A549 (cell line): Measurements from ENCODE around the gene FRMD4A. TPM values are rescaled to one million over a fixed set of nuclear protein-coding genes. Genes with fewer than 3 reads are reported as not detected.
A peak's percentile ranks its signal among the peaks of the same experiment; 100 is the strongest.

ENCODE experiments used
- ATAC-seq, 2 experiments: fragments of 200-7000 bp in 1 of 2; fragments of >200 bp in 1 of 2; cut with Nextera tagmentation in 1 of 2; cut with Tn5 transposase in 1 of 2; 3 replicates each; pipeline versions ENCODE4 v1.8.0 to v1.9.1; 2018 to 2020; ENCODE audit warnings: mild to moderate bottlenecking in 1 of 2, moderate library complexity in 1 of 2
- CTCF ChIA-PET: fragments of 300-600 bp; sonication (Branson Sonifier 250); formaldehyde crosslinking; extraction: SDS; loops from one replicate; lab custom pipeline; 2021; ENCODE audit warnings: antibody characterized with exemption, inconsistent platforms; lab: Yijun Ruan, JAX
- POLR2A ChIA-PET: fragments of 350-600 bp; formaldehyde crosslinking; extraction: SDS; loops from one replicate; lab custom pipeline; 2021; ENCODE audit warnings: antibody characterized with exemption, inconsistent platforms; lab: Yijun Ruan, JAX
- DNase-seq, 2 experiments: peaks; one replicate each; pipeline versions ENCODE4 v3.0.0 to v3.0.0-alpha.2; 2011 to 2016; ENCODE audit warnings: low read depth in 1 of 2, low spot score in 1 of 2
- FAIRE-seq: peaks from 2 replicates; lab custom pipeline; 2011; peaks lifted over from hg19 to GRCh38; lab: Jason Lieb, UNC
- H3K27ac ChIP-seq, 2 experiments: fragments of >200 bp; sonication (Bioruptor Twin); formaldehyde crosslinking; 3 replicates each; pipeline ENCODE4 v1.5.1; 2016 to 2017
- H3K4me1 ChIP-seq: fragments of >200 bp; sonication (Bioruptor Twin); formaldehyde crosslinking; 3 replicates; pipeline ENCODE4 v1.6.1; 2016
- H3K4me2 ChIP-seq: fragments of >200 bp; sonication (Bioruptor Twin); formaldehyde crosslinking; 3 replicates; pipeline ENCODE4 v1.6.1; 2016
- H3K4me3 ChIP-seq: fragments of >200 bp; sonication (Bioruptor Twin); formaldehyde crosslinking; 3 replicates; pipeline ENCODE4 v1.5.1; 2016
- H3K9me3 ChIP-seq: fragments of >200 bp; sonication (Bioruptor Twin); formaldehyde crosslinking; 3 replicates; pipeline ENCODE4 v1.6.1; 2016
- BCL3 ChIP-seq: fragments of >200 bp; sonication (Bioruptor Twin); formaldehyde crosslinking; IDR thresholded peaks from 3 replicates; pipeline ENCODE4 v1.6.1; 2016
- EHF ChIP-seq: fragments of 250-450 bp; sonication (Bioruptor Pico); IDR thresholded peaks from 2 replicates; pipeline ENCODE4 v1.5.0; 2020; ENCODE audit warnings: mild to moderate bottlenecking
- EHMT2 ChIP-seq: fragments of 200-600 bp; sonication (generic); IDR thresholded peaks from 2 replicates; pipeline ENCODE4 v1.6.1; 2016; ENCODE audit warnings: antibody characterized with exemption, low read depth, mild to moderate bottlenecking, moderate library complexity
- ESRRA ChIP-seq: fragments of 150-350 bp; IDR thresholded peaks from 2 replicates; pipeline ENCODE4 v1.6.1; 2014; ENCODE audit warnings: mild to moderate bottlenecking, low read length, borderline replicate concordance
- FOXS1 ChIP-seq: fragments of 250-450 bp; sonication (Bioruptor Pico); IDR thresholded peaks from 2 replicates; pipeline ENCODE4 v1.5.0; 2020; ENCODE audit warnings: mild to moderate bottlenecking, moderate library complexity
- GATA3 ChIP-seq: IDR thresholded peaks from 2 replicates; pipeline ENCODE4 v1.6.1; 2012; ENCODE audit warnings: borderline replicate concordance
- HEYL ChIP-seq: fragments of 250-450 bp; sonication (Bioruptor Pico); IDR thresholded peaks from 2 replicates; pipeline ENCODE4 v1.8.0; 2021; ENCODE audit warnings: mild to moderate bottlenecking, moderate library complexity
- HOXA7 ChIP-seq: fragments of 250-450 bp; sonication (Bioruptor Pico); IDR thresholded peaks from 2 replicates; pipeline ENCODE4 v1.5.0; 2020; ENCODE audit warnings: mild to moderate bottlenecking, moderate library complexity
- MAFK ChIP-seq: fragments of 450-650 bp; IDR thresholded peaks from 2 replicates; pipeline ENCODE4 v1.6.1; 2014; ENCODE audit not compliant: partially characterized antibody
- MAX ChIP-seq: IDR thresholded peaks from 2 replicates; pipeline ENCODE4 v1.6.1; 2012
- NPAS2 ChIP-seq: fragments of 250-450 bp; sonication (Bioruptor Pico); IDR thresholded peaks from 2 replicates; pipeline ENCODE4 v1.8.0; 2022; ENCODE audit warnings: mild to moderate bottlenecking, moderate library complexity, borderline replicate concordance
- RFX5 ChIP-seq: fragments of 450-650 bp; IDR thresholded peaks from 2 replicates; pipeline ENCODE4 v1.7.1; 2014; ENCODE audit warnings: antibody characterized with exemption, mild to moderate bottlenecking, moderate library complexity
- SMC3 ChIP-seq: fragments of >200 bp; sonication (Bioruptor Twin); formaldehyde crosslinking; IDR thresholded peaks from 3 replicates; pipeline ENCODE4 v1.6.1; 2018; ENCODE audit warnings: inconsistent platforms
- TP53 ChIP-seq: fragments of 250-450 bp; sonication (Bioruptor Pico); IDR thresholded peaks from 2 replicates; pipeline ENCODE4 v1.5.0; 2021; ENCODE audit warnings: mild to moderate bottlenecking, moderate library complexity
- ZC3H11A ChIP-seq: fragments of 450-650 bp; IDR thresholded peaks from 2 replicates; pipeline ENCODE4 v1.6.1; 2014; ENCODE audit warnings: antibody characterized with exemption, mild to moderate bottlenecking
- ZNF302 ChIP-seq: fragments of 250-450 bp; sonication (Bioruptor Pico); IDR thresholded peaks from 2 replicates; pipeline ENCODE4 v1.9.0; 2021; ENCODE audit warnings: inconsistent platforms, mild to moderate bottlenecking, moderate library complexity
- WGBS: methylation state at CpG from one replicate; pipeline ENCODE4 v1.1.6; 2017; ENCODE audit errors: missing lambda C conversion rate; 5-methylcytosine and 5-hydroxymethylcytosine counted together
- polyA plus RNA-seq, 4 experiments: library from polyadenylated mRNA; depleted of rRNA in 3 of 4; stranded (reverse); fragments of >200 nt; fragmentation: RNase III in 1 of 4; extraction: RNeasy Plus Mini Kit Qiagen cat#74134 plus additional on column Dnase treatment in 1 of 4; gene quantifications; 2 replicates in 3 of 4; 3 replicates in 1 of 4; pipeline ENCODE4 v1.2.3, GENCODE V29; 2011 to 2017
- TF ChIP-seq, protein P1 (sequence below): fragments of 450-650 bp; IDR thresholded peaks from 2 replicates; pipeline ENCODE4 v1.6.1; 2014; ENCODE audit warnings: antibody characterized with exemption
- TF ChIP-seq, protein P2 (sequence below): fragments of 250-450 bp; sonication (Bioruptor Pico); IDR thresholded peaks from 2 replicates; pipeline ENCODE4 v1.5.0; 2020; ENCODE audit warnings: low read depth, mild to moderate bottlenecking, moderate library complexity

Gene FRMD4A
- polyA plus RNA-seq, 2 of the 4 experiments (the other 2 are of a cell fraction), result 2.5 to 4.7 TPM

DNA sequence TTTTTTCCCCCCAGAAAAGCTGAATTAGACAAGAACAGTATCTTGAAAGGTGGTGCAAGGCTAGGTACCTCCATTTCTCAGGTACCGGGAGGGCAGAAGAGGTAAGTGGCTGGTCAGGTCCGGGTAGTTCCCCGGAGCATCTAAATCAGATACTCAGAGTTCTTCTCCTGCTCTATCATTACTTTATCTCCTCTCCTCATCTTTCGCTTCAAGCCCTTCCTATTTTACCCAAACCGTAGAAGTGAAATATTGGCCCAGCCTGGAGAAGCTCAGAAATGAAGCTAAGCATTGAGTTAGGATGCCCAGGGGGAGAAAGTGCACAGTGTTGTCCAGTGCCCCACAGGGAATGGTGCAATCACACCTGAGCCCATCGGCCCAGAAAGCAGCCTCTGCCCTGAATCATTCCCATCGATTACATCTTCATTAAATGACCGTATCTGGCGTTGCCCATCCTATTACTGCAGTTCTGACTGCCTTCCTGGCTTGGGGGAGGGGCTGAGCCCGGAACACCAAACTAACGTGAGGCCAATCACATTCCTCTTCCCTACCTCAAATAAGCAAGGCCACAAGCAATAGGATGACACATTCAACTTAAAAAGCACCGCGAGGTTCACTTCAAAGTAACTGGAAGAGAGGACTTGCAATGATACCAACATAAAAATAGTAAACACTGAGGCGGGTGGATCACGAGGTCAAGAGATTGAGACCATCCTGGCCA, 627.5 kb downstream of the FRMD4A start:
- ATAC-seq (no peak), FAIRE-seq (no peak), DNase-seq (no peak)
- Histone ChIP-seq H3K9me3 (no peaks in the 10 kb centered on the region), H3K27ac (no peak overlapping the region), H3K4me1 (peaks cover 16% of the 10 kb centered on the region), H3K4me2 (no peak overlapping the region), H3K4me3 (no peak overlapping the region)
- POLR2A ChIA-PET, result no interaction called here
- CTCF ChIA-PET, result interaction anchor here (1.1 kb wide), 1 partner anchor 10 kb away, joined by 3 read pairs; no protein-coding TSS in a partner anchor
- no peak for TF ChIP-seq HEYL (CRISPR knock-in tag)
- no peak for TF ChIP-seq EHMT2
- TF ChIP-seq HOXA7 (CRISPR knock-in tag), result no peak
- no peak for TF ChIP-seq FOXS1 (CRISPR knock-in tag)
- TF ChIP-seq, protein P1, sequence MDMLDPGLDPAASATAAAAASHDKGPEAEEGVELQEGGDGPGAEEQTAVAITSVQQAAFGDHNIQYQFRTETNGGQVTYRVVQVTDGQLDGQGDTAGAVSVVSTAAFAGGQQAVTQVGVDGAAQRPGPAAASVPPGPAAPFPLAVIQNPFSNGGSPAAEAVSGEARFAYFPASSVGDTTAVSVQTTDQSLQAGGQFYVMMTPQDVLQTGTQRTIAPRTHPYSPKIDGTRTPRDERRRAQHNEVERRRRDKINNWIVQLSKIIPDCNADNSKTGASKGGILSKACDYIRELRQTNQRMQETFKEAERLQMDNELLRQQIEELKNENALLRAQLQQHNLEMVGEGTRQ, result no peak
- TF ChIP-seq GATA3, result no peak
- TF ChIP-seq MAFK, result no peak
- no peak for TF ChIP-seq BCL3
- TF ChIP-seq SMC3, result no peak
- TF ChIP-seq ESRRA, result no peak
- TF ChIP-seq ZNF302 (CRISPR knock-in tag), result no peak
- TF ChIP-seq, protein P2, sequence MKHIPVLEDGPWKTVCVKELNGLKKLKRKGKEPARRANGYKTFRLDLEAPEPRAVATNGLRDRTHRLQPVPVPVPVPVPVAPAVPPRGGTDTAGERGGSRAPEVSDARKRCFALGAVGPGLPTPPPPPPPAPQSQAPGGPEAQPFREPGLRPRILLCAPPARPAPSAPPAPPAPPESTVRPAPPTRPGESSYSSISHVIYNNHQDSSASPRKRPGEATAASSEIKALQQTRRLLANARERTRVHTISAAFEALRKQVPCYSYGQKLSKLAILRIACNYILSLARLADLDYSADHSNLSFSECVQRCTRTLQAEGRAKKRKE (CRISPR knock-in tag), result no peak
- no peak for TF ChIP-seq ZC3H11A
- TF ChIP-seq MAX, result no peak
- no peak for TF ChIP-seq RFX5
- no peak for TF ChIP-seq EHF (CRISPR knock-in tag)
- TF ChIP-seq NPAS2, result no peak
- no peak for TF ChIP-seq TP53 (CRISPR knock-in tag)
- WGBS, result 91% methylated on average over 15 of the region's 15 CpGs

DNA sequence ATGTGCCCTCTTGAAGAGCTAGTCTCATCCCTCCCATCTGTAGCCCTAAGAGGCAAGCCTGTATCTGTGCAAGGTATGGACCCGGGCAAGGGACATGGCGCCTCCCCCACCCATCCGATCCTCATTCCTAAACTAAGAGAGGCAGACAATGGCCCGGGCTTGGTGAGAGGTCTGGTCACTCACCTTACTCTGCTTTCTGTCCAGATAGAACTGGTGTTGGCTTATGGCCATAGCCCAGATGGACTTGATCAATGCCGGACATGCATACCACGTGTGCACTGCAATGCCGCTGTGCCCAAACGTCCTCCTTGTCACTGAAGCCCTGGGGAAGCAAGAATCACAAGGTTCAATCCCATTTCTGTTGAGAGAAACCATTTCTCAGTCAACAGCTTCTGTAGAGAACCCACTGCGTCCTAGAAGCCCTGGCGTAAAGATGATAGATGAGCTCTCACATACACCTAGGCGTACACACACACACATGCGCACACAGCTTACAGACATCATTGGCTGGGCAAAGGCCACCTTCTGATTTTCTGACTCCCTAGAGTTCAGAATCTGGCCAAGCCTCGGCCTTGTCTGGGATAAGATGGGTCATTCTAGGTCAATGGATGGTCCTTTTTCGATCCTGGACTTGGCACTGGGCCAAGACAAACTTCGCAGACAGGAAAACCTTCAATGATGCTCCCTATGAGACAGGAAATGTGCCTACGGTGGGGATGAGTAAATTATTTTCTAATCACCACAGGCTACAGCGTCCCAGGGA, 629.4 kb downstream of the FRMD4A start:
- no peak overlapping the region for H3K27ac ChIP-seq

More for the DNA sequence above, 629.4 kb downstream of the FRMD4A start:
- WGBS, result 73% methylated on average over 17 of the region's 17 CpGs
- ATAC-seq (no peak), FAIRE-seq (no peak), DNase-seq (no peak)
- H3K9me3 ChIP-seq, result no peaks in the 10 kb centered on the region
- CTCF ChIA-PET, result no interaction called here
- H3K4me3 ChIP-seq, result no peak overlapping the region
- peaks cover 13% of the 10 kb centered on the region; the same call in 2 of the 3 replicates for H3K4me1 ChIP-seq
- TF ChIP-seq, protein P2 (CRISPR knock-in tag), result no peak
- no peak for TF ChIP-seq BCL3
- peak overlapping the region; percentile 15; the same call in 1 of the 3 replicates for H3K4me2 ChIP-seq
- POLR2A ChIA-PET, result interaction anchor here (0.6 kb wide), 1 partner anchor 12 kb away, joined by 3 read pairs; no protein-coding TSS in a partner anchor
